H1 (cell line): ENCODE results near the gene SRSF7. TPM values are rescaled to one million over a fixed set of nuclear protein-coding genes. Genes with fewer than 3 reads are reported as not detected.

Experiments used
- CTCF ChIA-PET: fragments of 300-600 bp; sonication (Branson Sonifier 250); formaldehyde crosslinking; loops from one replicate; lab custom pipeline; 2021; ENCODE audit not compliant: partially characterized antibody; lab: Charles Lee
- POLR2A ChIA-PET: fragments of 300-600 bp; sonication (Branson Sonifier 250); formaldehyde crosslinking; loops from one replicate; lab custom pipeline; 2021; ENCODE audit warnings: inconsistent platforms; ENCODE audit not compliant: partially characterized antibody; lab: Charles Lee
- DNase-seq, 2 experiments: peaks; one replicate each; pipeline versions ENCODE4 v3.0.0 to v3.0.0-alpha.2; 2010 to 2022; ENCODE audit warnings: low spot score in 2 of 2, low read depth in 1 of 2, mixed read lengths in 1 of 2
- FAIRE-seq: peaks from 2 replicates; lab custom pipeline; 2011; peaks lifted over from hg19 to GRCh38; lab: Jason Lieb, UNC
- H2AFZ ChIP-seq: 2 replicates; pipeline ENCODE4 v1.8.1; 2012; ENCODE audit warnings: low read length, inconsistent platforms
- H2AK5ac ChIP-seq: 2 replicates; pipeline ENCODE4 v1.6.1; 2013; ENCODE audit warnings: low read depth, low read length
- H2BK120ac ChIP-seq: replicated peaks from 2 replicates; pipeline ENCODE3; 2013; ENCODE audit warnings: low read depth, low read length, inconsistent platforms
- H2BK12ac ChIP-seq: 2 replicates; pipeline ENCODE4 v1.6.1; 2013; ENCODE audit warnings: low read depth, low read length
- H2BK15ac ChIP-seq: 2 replicates; pipeline ENCODE4 v1.6.1; 2013; ENCODE audit warnings: low read length
- H2BK20ac ChIP-seq: 2 replicates; pipeline ENCODE4 v1.6.1; 2013; ENCODE audit warnings: low read length
- H2BK5ac ChIP-seq: 2 replicates; pipeline ENCODE4 v1.6.1; 2013; ENCODE audit warnings: low read depth, low read length
- H3K14ac ChIP-seq: 2 replicates; pipeline ENCODE4 v1.6.1; 2013; ENCODE audit warnings: inconsistent platforms; ENCODE audit not compliant: insufficient read length
- H3K18ac ChIP-seq: 2 replicates; pipeline ENCODE4 v1.6.1; 2013; ENCODE audit warnings: low read length; ENCODE audit errors: extremely low read depth
- H3K23ac ChIP-seq: 2 replicates; pipeline ENCODE4 v1.6.1; 2013; ENCODE audit warnings: inconsistent platforms; ENCODE audit not compliant: insufficient read length
- H3K23me2 ChIP-seq: 2 replicates; pipeline ENCODE4 v1.6.1; 2013; ENCODE audit warnings: low read depth, low read length
- H3K27ac ChIP-seq: 2 replicates; pipeline ENCODE4 v1.6.1; 2011; ENCODE audit warnings: low read depth, low read length, inconsistent platforms
- H3K27me3 ChIP-seq, 4 experiments: replicated peaks in 1 of 4; 1 replicate in 1 of 4; 2 replicates in 3 of 4; pipeline versions ENCODE4 v1.6.1 to v1.8.1; 2011 to 2013; ENCODE audit warnings: low read length in 3 of 4, mild to moderate bottlenecking in 3 of 4, inconsistent platforms in 2 of 4, mixed read lengths in 2 of 4, moderate library complexity in 1 of 4; ENCODE audit not compliant: control insufficient read depth in 3 of 4, insufficient read depth in 3 of 4; ENCODE audit errors: extremely low read depth in 1 of 4
- H3K36me3 ChIP-seq, 4 experiments: 2 replicates each; pipeline versions ENCODE4 v1.6.1 to v1.8.1; 2011 to 2013; ENCODE audit warnings: mild to moderate bottlenecking in 4 of 4, low read length in 3 of 4, moderate library complexity in 2 of 4, control low read depth in 1 of 4, inconsistent platforms in 1 of 4; ENCODE audit not compliant: insufficient read depth in 4 of 4, control insufficient read depth in 2 of 4
- H3K4ac ChIP-seq: replicated peaks from 2 replicates; pipeline ENCODE3; 2013; ENCODE audit warnings: low read length, low read depth, mixed read lengths, inconsistent platforms; ENCODE audit not compliant: insufficient read length
- H3K4me1 ChIP-seq, 4 experiments: replicated peaks in 1 of 4; 1 replicate in 1 of 4; 2 replicates in 3 of 4; pipeline versions ENCODE4 v1.6.1 to v1.8.1; 2011 to 2013; ENCODE audit warnings: low read length in 3 of 4, inconsistent platforms in 2 of 4, mixed read lengths in 1 of 4; ENCODE audit not compliant: insufficient read depth in 4 of 4, control insufficient read depth in 3 of 4
- H3K4me2 ChIP-seq, 2 experiments: 2 replicates each; pipeline versions ENCODE4 v1.6.1 to v1.8.1; 2011 to 2013; ENCODE audit warnings: low read depth in 2 of 2, low read length in 2 of 2, control low read depth in 1 of 2, inconsistent platforms in 1 of 2, mild to moderate bottlenecking in 1 of 2; ENCODE audit not compliant: insufficient read depth in 1 of 2
- H3K4me3 ChIP-seq, 4 experiments: fragments of 200-600, 300-600 bp in 1 of 4; sonication (generic), shearing (Covaris generic), sonication (Bioruptor Twin) in 1 of 4; 2 replicates each; pipeline versions ENCODE4 v1.5.1 to v1.8.1; 2011 to 2016; ENCODE audit warnings: low read length in 4 of 4, low read depth in 3 of 4, control low read depth in 2 of 4, inconsistent platforms in 2 of 4, mild to moderate bottlenecking in 2 of 4, mixed read lengths in 1 of 4, moderate library complexity in 1 of 4; ENCODE audit not compliant: insufficient read depth in 2 of 4; ENCODE audit errors: extremely low read depth in 1 of 4
- H3K56ac ChIP-seq: replicated peaks from 2 replicates; pipeline ENCODE3; 2013; ENCODE audit warnings: low read depth, mild to moderate bottlenecking, mixed read lengths, low read length, inconsistent platforms; ENCODE audit not compliant: insufficient read length
- H3K79me1 ChIP-seq: 2 replicates; pipeline ENCODE4 v1.6.1; 2013; ENCODE audit warnings: low read depth, low read length, control low read depth
- H3K79me2 ChIP-seq, 2 experiments: 2 replicates each; pipeline versions ENCODE4 v1.6.1 to v1.8.1; 2012 to 2013; ENCODE audit warnings: low read length in 2 of 2, mild to moderate bottlenecking in 2 of 2, inconsistent platforms in 1 of 2; ENCODE audit not compliant: insufficient read depth in 2 of 2, control insufficient read depth in 1 of 2
- H3K9ac ChIP-seq, 4 experiments: replicated peaks in 1 of 4; 1 replicate in 1 of 4; 2 replicates in 3 of 4; pipeline versions ENCODE4 v1.6.1 to v1.8.1; 2011 to 2013; ENCODE audit warnings: low read depth in 3 of 4, low read length in 3 of 4, control low read depth in 2 of 4, mild to moderate bottlenecking in 2 of 4, moderate library complexity in 2 of 4, inconsistent platforms in 1 of 4; ENCODE audit errors: extremely low read depth in 1 of 4
- H3K9me3 ChIP-seq, 2 experiments: 2 replicates each; pipeline versions ENCODE4 v1.6.1 to v1.8.1; 2012 to 2013; ENCODE audit warnings: mild to moderate bottlenecking in 2 of 2, moderate library complexity in 2 of 2, control low read depth in 1 of 2, inconsistent platforms in 1 of 2, low read depth in 1 of 2, low read length in 1 of 2, mixed read lengths in 1 of 2; ENCODE audit not compliant: insufficient read depth in 2 of 2
- H4K20me1 ChIP-seq, 2 experiments: replicated peaks in 1 of 2; 2 replicates each; pipeline versions ENCODE3 to v1.8.1; 2011 to 2013; ENCODE audit warnings: inconsistent platforms in 2 of 2, low read length in 2 of 2, mild to moderate bottlenecking in 1 of 2; ENCODE audit not compliant: insufficient read depth in 2 of 2, control insufficient read depth in 1 of 2
- H4K5ac ChIP-seq: 2 replicates; pipeline ENCODE4 v1.6.1; 2013; ENCODE audit warnings: low read length, low read depth, mixed read lengths, inconsistent platforms; ENCODE audit not compliant: insufficient read length
- H4K8ac ChIP-seq: 2 replicates; pipeline ENCODE4 v1.8.0; 2013; ENCODE audit warnings: mild to moderate bottlenecking, moderate library complexity, low read length, inconsistent platforms; ENCODE audit not compliant: insufficient read depth; ENCODE audit errors: extremely low read depth
- H4K91ac ChIP-seq: replicated peaks from 2 replicates; pipeline ENCODE3; 2013; ENCODE audit warnings: low read length, mixed read lengths, inconsistent platforms; ENCODE audit not compliant: insufficient read length
- BACH1 ChIP-seq: IDR thresholded peaks from 2 replicates; pipeline ENCODE4 v1.6.1; 2012; ENCODE audit warnings: low read length, improper control_type of control experiment
- BRCA1 ChIP-seq: IDR thresholded peaks from 2 replicates; pipeline ENCODE4 v1.6.1; 2012; ENCODE audit warnings: low read depth, low read length, improper control_type of control experiment
- CBX8 ChIP-seq: fragments of 300-800, 300-1000 bp; sonication (generic); IDR thresholded peaks from 2 replicates; pipeline ENCODE4 v1.7.1; 2016; ENCODE audit warnings: low read depth, low read length, borderline replicate concordance
- CEBPB ChIP-seq: IDR thresholded peaks from 2 replicates; pipeline ENCODE4 v1.6.1; 2012; ENCODE audit warnings: low read depth, low read length
- CTBP2 ChIP-seq: IDR thresholded peaks from 2 replicates; pipeline ENCODE4 v1.7.0; 2011; ENCODE audit warnings: borderline replicate concordance, mild to moderate bottlenecking, moderate library complexity, mixed read lengths, low read length; ENCODE audit not compliant: insufficient read depth, insufficient read length
- CTCF ChIP-seq, 3 experiments: IDR thresholded peaks; 1 replicate in 2 of 3; 2 replicates in 1 of 3; pipeline versions ENCODE4 v1.5.1 to v1.6.1; 2011; ENCODE audit warnings: low read length in 3 of 3, mild to moderate bottlenecking in 3 of 3, inconsistent platforms in 2 of 3, low read depth in 1 of 3, moderate library complexity in 1 of 3; ENCODE audit not compliant: insufficient read depth in 1 of 3; ENCODE audit errors: control extremely low read depth in 1 of 3
- JUN ChIP-seq: IDR thresholded peaks from 2 replicates; pipeline ENCODE4 v1.6.1; 2011; ENCODE audit warnings: low read depth, mild to moderate bottlenecking, improper control_type of control experiment, low read length
- NANOG ChIP-seq: IDR thresholded peaks from 2 replicates; pipeline ENCODE4 v1.6.1; 2011; ENCODE audit warnings: low read length, low read depth, mild to moderate bottlenecking, inconsistent platforms; ENCODE audit not compliant: insufficient read depth, poor library complexity, severe bottlenecking
- PHF8 ChIP-seq: fragments of 200-600 bp; sonication (generic); conservative IDR thresholded peaks from 2 replicates; pipeline ENCODE4 v1.7.1; 2012; ENCODE audit warnings: low read depth, mild to moderate bottlenecking, inconsistent platforms, low read length, moderate library complexity
- SIX5 ChIP-seq: IDR thresholded peaks from 2 replicates; pipeline ENCODE4 v1.6.1; 2011; ENCODE audit warnings: mild to moderate bottlenecking, low read depth, low read length
- TEAD4 ChIP-seq: IDR thresholded peaks from 2 replicates; pipeline ENCODE4 v1.6.1; 2012; ENCODE audit warnings: low read depth, low read length, inconsistent platforms, mixed read lengths
- WGBS, 2 experiments: shearing (Covaris generic) in 1 of 2; methylation state at CpG; one replicate each; pipeline versions ENCODE4 v1.1.6 to v1.1.7; 2013 to 2015; ENCODE audit warnings: low lambda C conversion rate in 2 of 2, mixed read lengths in 2 of 2, inconsistent platforms in 1 of 2, low coverage in 1 of 2, missing lambda C conversion rate in 1 of 2; ENCODE audit not compliant: insufficient replicate concordance in 2 of 2, insufficient coverage in 1 of 2, insufficient read length in 1 of 2; ENCODE audit errors: extremely low coverage in 1 of 2, missing lambda C conversion rate in 1 of 2; 5-methylcytosine and 5-hydroxymethylcytosine counted together
- polyA plus RNA-seq, 7 experiments: library from polyadenylated mRNA; depleted of rRNA in 3 of 7; stranded (reverse) in 5 of 7; unstranded in 2 of 7; fragments of >200 nt in 5 of 7; fragments of 200-250 nt in 2 of 7; gene quantifications; 1 replicate in 5 of 7; 2 replicates in 1 of 7; 4 replicates in 1 of 7; pipeline versions ENCODE4 v1.2.1 to v1.2.3, GENCODE V29; 2011 to 2013; ENCODE audit warnings: missing spikeins in 2 of 7, mixed read lengths in 2 of 7
- total RNA-seq: library from RNA; stranded (reverse); fragmentation: NEBNext Ultra II Directional; extraction: Animal tissue kit (Norgen Biotek cat#: 25700); gene quantifications from 2 replicates; pipeline ENCODE4 v1.2.1, GENCODE V29; 2021

The SRSF7 gene
- total and polyA plus RNA-seq, 2 of the 8 experiments (the other 6 are each of a cell fraction or from before 2014, with no cell fraction given): 370 to 415 TPM

- 85% methylated on average over 4 of the region's 4 CpGs; no CpG with 5 or more reads in 1 of the 2 experiments for WGBS, 2 experiments
- no peak overlapping the region for H3K23ac ChIP-seq
- FAIRE-seq: no peak
- ChIA-PET POLR2A (interaction anchor here (24.3 kb wide), 1 partner anchor 28 kb away, joined by 486 read pairs; the partner anchor contains the start of gene SRSF7), CTCF (interaction anchor here (0.5 to 1.4 kb wide), 3 partner anchors 114 to 356 kb away, joined by 3 to 9 read pairs (median 4); no protein-coding TSS in a partner anchor)
- H4K5ac ChIP-seq: no peak overlapping the region
- H2BK5ac ChIP-seq: no peak overlapping the region
- no peak overlapping the region for H2AK5ac ChIP-seq
- H3K9me3 ChIP-seq: no peaks in the 10 kb centered on the region
- no peaks in the 10 kb centered on the region for H3K36me3 ChIP-seq
- no peak overlapping the region for H2BK120ac ChIP-seq
- no peaks in the 10 kb centered on the region for H3K4me1 ChIP-seq
- no peak overlapping the region for H3K56ac ChIP-seq
- DNase-seq: no peak
- H3K79me2 ChIP-seq: no peaks in the 10 kb centered on the region
- no peak overlapping the region for H3K4me3 ChIP-seq
- no peaks in the 10 kb centered on the region for H3K27me3 ChIP-seq
- H3K27ac ChIP-seq: no peak overlapping the region
- no peak overlapping the region for H3K18ac ChIP-seq
- no peaks in the 10 kb centered on the region for H3K23me2 ChIP-seq
- H3K4ac ChIP-seq: no peak overlapping the region
- H2BK15ac ChIP-seq: no peak overlapping the region
- H4K8ac ChIP-seq: no peak overlapping the region
- no peak overlapping the region for H2BK20ac ChIP-seq
- no peak overlapping the region for H2BK12ac ChIP-seq
- no peaks in the 10 kb centered on the region for H3K79me1 ChIP-seq
- TF ChIP-seq BACH1 (no peak), CTCF (IDR thresholded peaks at IDR 0.05; ENCODE audit: control extremely low read depth in 1 of 3, insufficient read depth in 1 of 3, low read depth in 1 of 3, low read length in 3 of 3) (no peak), PHF8 (no peak), TEAD4 (no peak), CTBP2 (no peak), NANOG (no peak), CEBPB (no peak), SIX5 (no peak), CBX8 (no peak), BRCA1 (no peak), JUN (no peak)
- no peak overlapping the region for H4K91ac ChIP-seq
- no peak overlapping the region for H2AFZ ChIP-seq
- no peak overlapping the region for H3K9ac ChIP-seq
- no peak overlapping the region for H3K14ac ChIP-seq
- no peaks in the 10 kb centered on the region for H4K20me1 ChIP-seq
- H3K4me2 ChIP-seq: no peak overlapping the region
Measured at GRCh38 chr2:38720613-38721241, 30.4 kb downstream of the SRSF7 start.
